Smooth muscle cell (in vitro differentiated cells): ENCODE measurements around the gene MEF2D. TPM values are rescaled to one million over a fixed set of nuclear protein-coding genes. Genes with fewer than 3 reads are reported as not detected.

Experiments used
- DNase-seq: peaks from one replicate; lab custom pipeline; 2025; ENCODE audit not compliant: unreplicated experiment; lab: John Stamatoyannopoulos, UW
- H2AFZ ChIP-seq: fragments of 200-600 bp; sonication (generic); 2 replicates; pipeline ENCODE4 v1.6.0; 2016; ENCODE audit warnings: antibody characterized with exemption, low read depth, mild to moderate bottlenecking
- H3F3A ChIP-seq: fragments of 200-600 bp; sonication (generic); 2 replicates; pipeline ENCODE4 v1.6.0; 2017; ENCODE audit warnings: antibody characterized with exemption, low read depth
- H3K27ac ChIP-seq: fragments of 200-600 bp; sonication (generic); 2 replicates; pipeline ENCODE4 v1.5.1; 2016; ENCODE audit warnings: low read depth, mild to moderate bottlenecking
- H3K27me3 ChIP-seq: fragments of 200-600 bp; sonication (generic); 2 replicates; pipeline ENCODE4 v1.6.1; 2016; ENCODE audit warnings: low read depth, mild to moderate bottlenecking
- H3K36me3 ChIP-seq: fragments of 200-600 bp; sonication (generic); 2 replicates; pipeline ENCODE4 v1.5.1; 2016; ENCODE audit warnings: low read depth
- H3K4me1 ChIP-seq: fragments of 200-600 bp; sonication (generic); 2 replicates; pipeline ENCODE4 v1.5.1; 2016; ENCODE audit warnings: low read depth
- H3K4me2 ChIP-seq: fragments of 200-600 bp; sonication (generic); 2 replicates; pipeline ENCODE4 v1.6.0; 2016; ENCODE audit warnings: mild to moderate bottlenecking
- H3K4me3 ChIP-seq: fragments of 200-600 bp; sonication (generic); 2 replicates; pipeline ENCODE4 v1.5.1; 2016; ENCODE audit warnings: mild to moderate bottlenecking
- H3K79me2 ChIP-seq: fragments of 200-600 bp; sonication (generic); 2 replicates; pipeline ENCODE4 v1.6.0; 2016; ENCODE audit warnings: low read depth, mild to moderate bottlenecking
- H3K9ac ChIP-seq: fragments of 200-600 bp; sonication (generic); 2 replicates; pipeline ENCODE4 v1.6.0; 2016; ENCODE audit warnings: low read depth
- H3K9me3 ChIP-seq: fragments of 200-600 bp; sonication (generic); replicated peaks from 2 replicates; pipeline ENCODE4 v1.5.1; 2016; ENCODE audit warnings: low read depth
- H4K20me1 ChIP-seq: fragments of 200-600 bp; sonication (generic); 2 replicates; pipeline ENCODE4 v1.6.0; 2016; ENCODE audit warnings: low read depth
- WGBS: methylation state at CpG from one replicate; pipeline ENCODE4 v1.1.7; 2016; ENCODE audit warnings: low lambda C conversion rate; 5-methylcytosine and 5-hydroxymethylcytosine counted together
- polyA plus RNA-seq: library from polyadenylated mRNA; unstranded; fragments of >200 nt; fragmentation: Nextera tagmentation; extraction: Ambion mirVana; gene quantifications from 2 replicates; pipeline ENCODE4 v1.2.1, GENCODE V29; 2016
- total RNA-seq: library from RNA; depleted of rRNA; stranded (reverse); fragments of >200 nt; gene quantifications from 2 replicates; pipeline ENCODE4 v1.2.3, GENCODE V29; 2014
- TF ChIP-seq, protein P1 (sequence below): fragments of 200-600 bp; sonication (generic); IDR thresholded peaks from 2 replicates; pipeline ENCODE4 v1.5.1; 2017; ENCODE audit warnings: borderline replicate concordance, mild to moderate bottlenecking, antibody characterized with exemption; ENCODE audit not compliant: insufficient read depth, poor library complexity, severe bottlenecking

MEF2D gene
- total and polyA plus RNA-seq, 2 experiments from 2014 or later = 23.2 to 45.6 TPM

DNA sequence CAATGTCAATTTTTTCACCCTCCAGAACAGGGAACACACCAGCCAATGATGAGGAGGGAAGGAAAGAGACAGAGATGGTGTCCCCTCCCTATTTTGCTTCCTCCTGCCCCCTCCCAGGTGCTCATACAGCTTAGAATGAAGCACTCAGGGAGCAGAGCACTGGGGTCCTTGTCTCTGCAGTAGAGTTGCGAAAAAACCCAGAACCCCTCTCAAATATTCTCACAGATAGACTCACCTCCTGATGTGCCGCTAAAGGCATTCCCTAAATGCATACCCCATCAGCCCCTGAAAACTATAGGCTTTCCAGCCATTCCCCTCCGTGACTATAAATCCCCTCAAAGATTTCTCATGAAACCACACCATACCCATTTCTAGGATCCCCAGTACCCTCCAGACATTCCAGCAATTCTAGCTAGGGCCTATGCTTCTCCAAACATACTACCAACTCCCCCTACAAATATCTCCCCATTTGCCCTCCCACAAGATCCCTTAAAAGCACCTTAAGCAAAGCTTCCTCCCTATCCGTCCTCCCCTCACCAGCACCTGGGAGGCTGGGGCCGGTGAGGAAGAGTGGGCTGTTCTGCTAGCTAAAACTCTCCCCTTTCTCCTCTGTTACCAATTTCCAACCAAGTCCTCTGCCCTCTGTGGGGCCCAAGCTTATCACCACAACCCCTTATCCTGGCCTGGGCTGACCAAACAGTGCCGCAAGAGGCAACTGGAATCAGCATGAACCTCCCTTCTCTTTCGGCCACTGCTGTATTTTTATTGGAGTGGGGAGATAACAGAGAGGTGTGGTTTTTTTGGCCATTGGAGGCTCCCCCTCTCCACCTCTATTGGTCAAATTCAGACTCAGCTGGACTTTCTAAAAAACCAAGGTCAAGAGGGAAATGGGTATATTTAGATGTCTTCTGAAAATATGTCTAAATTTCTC lies 76.9 kb downstream of the MEF2D start:
- Histone ChIP-seq H3K9ac (no peak overlapping the region), H3F3A (no peaks in the 10 kb centered on the region), H3K36me3 (no peaks in the 10 kb centered on the region), H3K79me2 (no peaks in the 10 kb centered on the region), H4K20me1 (no peaks in the 10 kb centered on the region), H3K4me2 (no peak overlapping the region), H3K4me1 (peaks cover 6% of the 10 kb centered on the region), H3K4me3 (no peak overlapping the region), H2AFZ (no peak overlapping the region), H3K27ac (no peak overlapping the region), H3K27me3 (peaks cover 98% of the 10 kb centered on the region), H3K9me3 (no peaks in the 10 kb centered on the region)
- DNase-seq = no peak
- 70% methylated on average over 7 of the region's 7 CpGs for WGBS
- TF ChIP-seq, protein P1, sequence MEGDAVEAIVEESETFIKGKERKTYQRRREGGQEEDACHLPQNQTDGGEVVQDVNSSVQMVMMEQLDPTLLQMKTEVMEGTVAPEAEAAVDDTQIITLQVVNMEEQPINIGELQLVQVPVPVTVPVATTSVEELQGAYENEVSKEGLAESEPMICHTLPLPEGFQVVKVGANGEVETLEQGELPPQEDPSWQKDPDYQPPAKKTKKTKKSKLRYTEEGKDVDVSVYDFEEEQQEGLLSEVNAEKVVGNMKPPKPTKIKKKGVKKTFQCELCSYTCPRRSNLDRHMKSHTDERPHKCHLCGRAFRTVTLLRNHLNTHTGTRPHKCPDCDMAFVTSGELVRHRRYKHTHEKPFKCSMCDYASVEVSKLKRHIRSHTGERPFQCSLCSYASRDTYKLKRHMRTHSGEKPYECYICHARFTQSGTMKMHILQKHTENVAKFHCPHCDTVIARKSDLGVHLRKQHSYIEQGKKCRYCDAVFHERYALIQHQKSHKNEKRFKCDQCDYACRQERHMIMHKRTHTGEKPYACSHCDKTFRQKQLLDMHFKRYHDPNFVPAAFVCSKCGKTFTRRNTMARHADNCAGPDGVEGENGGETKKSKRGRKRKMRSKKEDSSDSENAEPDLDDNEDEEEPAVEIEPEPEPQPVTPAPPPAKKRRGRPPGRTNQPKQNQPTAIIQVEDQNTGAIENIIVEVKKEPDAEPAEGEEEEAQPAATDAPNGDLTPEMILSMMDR = no peak

DNA sequence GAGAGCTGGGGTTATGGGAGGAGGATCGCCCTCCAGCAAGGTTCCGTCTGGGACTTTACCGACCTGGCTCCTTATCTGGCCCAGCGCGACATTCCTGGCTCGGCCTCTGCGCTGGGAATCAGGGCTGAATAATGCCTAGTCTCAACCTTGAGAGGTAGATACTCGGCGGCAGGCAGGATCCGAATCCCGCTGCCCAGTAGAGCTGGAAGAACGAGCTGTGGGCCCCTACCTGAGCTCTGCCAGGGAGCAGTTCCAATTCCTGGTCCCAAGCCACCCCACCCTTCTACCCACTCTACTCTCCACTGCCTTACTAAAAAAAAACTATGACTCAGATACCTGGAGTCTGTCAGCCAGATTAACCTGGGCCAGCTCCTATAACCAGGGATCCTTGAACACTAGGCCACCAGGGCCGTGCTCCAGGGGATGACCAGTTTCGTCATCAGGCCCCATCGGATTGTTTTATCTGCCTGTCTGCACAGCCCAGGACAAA lies 77.9 kb downstream of the MEF2D start:
- TF ChIP-seq, protein P1 = no peak
- H2AFZ ChIP-seq = no peak overlapping the region
- no peak overlapping the region for H3K4me2 ChIP-seq
- no peak overlapping the region for H3K4me3 ChIP-seq
- no peak overlapping the region for H3K27ac ChIP-seq
- H3K4me1 ChIP-seq = peaks cover 6% of the 10 kb centered on the region
- H3K79me2 ChIP-seq = no peaks in the 10 kb centered on the region
- 29% methylated on average over 12 of the region's 15 CpGs for WGBS
- no peaks in the 10 kb centered on the region for H3F3A ChIP-seq
- H3K27me3 ChIP-seq = peaks cover 90% of the 10 kb centered on the region
- no peaks in the 10 kb centered on the region for H3K36me3 ChIP-seq
- no peak overlapping the region for H3K9ac ChIP-seq
- H4K20me1 ChIP-seq = no peaks in the 10 kb centered on the region
- H3K9me3 ChIP-seq = no peaks in the 10 kb centered on the region
- no peak for DNase-seq

DNA sequence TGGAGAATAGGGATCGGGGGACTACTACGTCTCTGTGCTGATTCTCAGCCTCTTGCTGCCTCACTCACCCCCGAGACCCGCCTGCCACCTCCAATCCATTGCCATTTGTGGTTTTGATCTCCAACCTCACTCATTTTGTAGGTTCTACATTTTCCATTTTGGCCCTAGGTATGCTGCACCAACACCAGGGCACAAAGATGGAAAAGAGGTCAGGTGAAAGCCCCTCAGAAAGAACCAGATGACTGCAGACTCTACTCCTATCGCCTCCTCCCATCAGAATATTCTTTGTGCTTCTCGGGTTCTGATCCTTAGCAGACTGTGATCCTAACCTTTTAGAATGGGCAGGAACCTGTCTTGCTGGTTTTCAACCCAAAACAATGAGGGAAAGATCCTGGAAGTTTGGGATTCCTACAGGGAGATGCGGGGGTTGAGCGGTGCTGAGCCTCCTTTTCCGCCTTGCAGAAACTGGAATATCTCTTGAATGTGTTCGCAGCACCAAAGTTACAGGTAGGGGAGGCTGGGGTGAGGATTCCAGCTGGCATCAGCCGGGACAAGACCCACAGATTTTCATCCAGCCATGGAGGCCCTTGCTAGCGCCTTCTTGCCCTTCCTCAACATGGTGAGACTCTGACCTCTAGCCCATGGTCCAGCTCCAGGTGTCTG lies 78.5 kb downstream of the MEF2D start:
- peak overlapping the region; percentile 44 for H3K4me3 ChIP-seq

More for the DNA sequence above, 78.5 kb downstream of the MEF2D start:
- H3K9ac ChIP-seq = no peak overlapping the region
- no peak for DNase-seq
- no peak overlapping the region for H3K27ac ChIP-seq
- peaks cover 85% of the 10 kb centered on the region for H3K27me3 ChIP-seq
- H3K9me3 ChIP-seq = no peaks in the 10 kb centered on the region
- peaks cover 6% of the 10 kb centered on the region for H3K4me1 ChIP-seq
- WGBS = 18% methylated on average over 11 of the region's 12 CpGs
- no peaks in the 10 kb centered on the region for H4K20me1 ChIP-seq
- H3K79me2 ChIP-seq = no peaks in the 10 kb centered on the region
- H2AFZ ChIP-seq = no peak overlapping the region
- no peaks in the 10 kb centered on the region for H3K36me3 ChIP-seq
- TF ChIP-seq, protein P1 = no peak
- H3F3A ChIP-seq = no peaks in the 10 kb centered on the region
- H3K4me2 ChIP-seq = peak overlapping the region; percentile 80
